ENCODE data around the gene DNAH3.

DNAH3 gene

DNA sequence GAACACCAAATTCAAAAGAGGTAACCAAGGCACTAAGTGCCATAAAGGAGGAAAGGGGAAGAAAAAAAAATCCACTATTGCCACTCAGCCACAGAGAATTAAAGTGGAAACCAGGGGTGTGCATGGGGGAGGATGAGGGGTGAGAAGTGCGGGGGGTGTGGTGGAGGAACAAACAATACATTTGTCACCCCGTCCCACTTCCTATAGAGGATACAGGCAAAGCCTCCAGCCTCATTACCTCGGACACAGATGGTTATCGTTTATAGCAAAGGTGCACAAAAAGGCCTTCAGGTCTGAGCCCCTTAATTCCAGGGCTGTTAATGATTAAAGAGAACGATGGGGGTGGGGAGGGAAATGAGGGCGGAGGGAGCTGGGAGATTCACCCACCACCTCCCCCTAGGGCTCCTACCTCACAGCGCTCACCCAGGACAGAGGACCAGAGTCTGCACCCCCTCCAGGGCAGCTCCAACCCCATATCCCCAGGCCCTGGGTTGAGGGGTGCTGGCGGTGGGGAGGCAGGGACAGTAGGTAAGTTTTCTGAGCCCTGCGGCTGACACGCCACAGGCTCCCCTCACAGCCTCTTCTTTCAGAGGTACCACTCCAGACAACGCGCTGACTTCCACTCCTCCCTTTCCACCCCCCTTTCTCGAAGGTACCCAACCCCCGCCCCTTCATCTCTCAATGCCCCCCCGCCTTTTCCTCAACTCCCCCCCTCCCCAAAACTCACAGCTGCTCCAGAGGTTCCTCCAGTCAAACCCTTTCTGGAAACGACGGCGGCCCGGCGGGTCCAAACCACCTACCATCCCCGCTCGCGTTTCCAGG, 251.0 kb downstream of the DNAH3 start:
- ChIA-PET POLR2A (ENCODE audit: low non-redundant PET) (interaction anchor here (0.7 to 1.3 kb wide), 2 partner anchors 48 to 63 kb away, joined by 3 read pairs; no protein-coding TSS in a partner anchor), CTCF (interaction anchor here (0.6 to 1.3 kb wide), 4 partner anchors 50 to 289 kb away, joined by 4 to 6 read pairs (median 6); partner anchors contain the start of genes ERI2 and REXO5)
- TF ChIP-seq, protein P1, sequence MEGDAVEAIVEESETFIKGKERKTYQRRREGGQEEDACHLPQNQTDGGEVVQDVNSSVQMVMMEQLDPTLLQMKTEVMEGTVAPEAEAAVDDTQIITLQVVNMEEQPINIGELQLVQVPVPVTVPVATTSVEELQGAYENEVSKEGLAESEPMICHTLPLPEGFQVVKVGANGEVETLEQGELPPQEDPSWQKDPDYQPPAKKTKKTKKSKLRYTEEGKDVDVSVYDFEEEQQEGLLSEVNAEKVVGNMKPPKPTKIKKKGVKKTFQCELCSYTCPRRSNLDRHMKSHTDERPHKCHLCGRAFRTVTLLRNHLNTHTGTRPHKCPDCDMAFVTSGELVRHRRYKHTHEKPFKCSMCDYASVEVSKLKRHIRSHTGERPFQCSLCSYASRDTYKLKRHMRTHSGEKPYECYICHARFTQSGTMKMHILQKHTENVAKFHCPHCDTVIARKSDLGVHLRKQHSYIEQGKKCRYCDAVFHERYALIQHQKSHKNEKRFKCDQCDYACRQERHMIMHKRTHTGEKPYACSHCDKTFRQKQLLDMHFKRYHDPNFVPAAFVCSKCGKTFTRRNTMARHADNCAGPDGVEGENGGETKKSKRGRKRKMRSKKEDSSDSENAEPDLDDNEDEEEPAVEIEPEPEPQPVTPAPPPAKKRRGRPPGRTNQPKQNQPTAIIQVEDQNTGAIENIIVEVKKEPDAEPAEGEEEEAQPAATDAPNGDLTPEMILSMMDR (conservative IDR thresholded peaks at IDR 0.05; ENCODE audit: low read depth), result no peak
- H3K27ac ChIP-seq, result peak overlapping the region; percentile 89
- no peak for DNase-seq (ENCODE audit: low spot score)

DNA sequence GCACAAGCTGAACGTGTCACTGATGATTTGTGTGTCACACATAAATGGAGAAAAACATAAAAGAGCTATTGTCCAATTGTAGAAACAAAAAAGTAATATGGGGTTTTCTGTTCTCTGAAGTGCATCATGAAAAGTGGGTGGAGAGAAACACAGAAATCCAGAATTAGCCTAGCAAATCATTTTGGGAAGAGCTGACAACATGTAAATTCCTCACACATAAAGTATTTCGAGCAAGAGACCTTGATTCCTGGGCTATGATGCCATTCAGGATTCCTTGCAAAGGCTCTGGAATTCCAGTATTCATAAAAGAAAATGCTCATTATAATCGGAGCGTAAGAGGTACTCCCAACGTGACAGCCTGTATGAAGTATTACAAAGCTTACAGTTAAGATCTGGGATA, 251.6 kb downstream of the DNAH3 start:
- TF ChIP-seq, protein P1 (conservative IDR thresholded peaks at IDR 0.05; ENCODE audit: low read depth), result no peak
- no peak overlapping the region for H3K27ac ChIP-seq
- no peak for DNase-seq (ENCODE audit: low spot score)
- ChIA-PET POLR2A (ENCODE audit: low non-redundant PET) (no interaction called here), CTCF (interaction anchor here (0.8 to 0.9 kb wide), 2 partner anchors 50 to 290 kb away, joined by 5 to 6 read pairs; no protein-coding TSS in a partner anchor)

DNA sequence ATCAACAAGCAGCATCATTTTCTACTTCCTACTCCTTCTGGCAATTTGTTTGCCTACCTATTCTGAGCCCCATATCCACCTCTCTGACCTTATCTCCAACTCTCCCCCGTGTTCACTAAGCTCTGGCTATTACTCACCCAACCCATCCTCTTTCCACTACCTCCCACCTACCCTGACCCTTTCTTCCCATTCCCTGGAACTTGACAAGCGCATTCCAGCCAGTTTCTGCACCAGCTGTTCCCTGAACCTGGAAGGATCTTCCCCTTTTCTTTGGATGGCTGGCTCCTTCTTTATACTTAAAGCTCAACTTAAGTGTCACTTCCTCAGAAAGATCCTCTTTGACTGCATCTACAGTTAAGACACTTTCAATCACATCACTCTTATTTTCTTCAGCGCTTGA, 252.7 kb downstream of the DNAH3 start:
- CTCF ChIA-PET, result no interaction called here
- TF ChIP-seq, protein P1 (conservative IDR thresholded peaks at IDR 0.05; ENCODE audit: low read depth), result no peak
- H3K27ac ChIP-seq, result no peak overlapping the region
- no peak for DNase-seq (ENCODE audit: low spot score)
- POLR2A ChIA-PET (ENCODE audit: low non-redundant PET), result no interaction called here

DNA sequence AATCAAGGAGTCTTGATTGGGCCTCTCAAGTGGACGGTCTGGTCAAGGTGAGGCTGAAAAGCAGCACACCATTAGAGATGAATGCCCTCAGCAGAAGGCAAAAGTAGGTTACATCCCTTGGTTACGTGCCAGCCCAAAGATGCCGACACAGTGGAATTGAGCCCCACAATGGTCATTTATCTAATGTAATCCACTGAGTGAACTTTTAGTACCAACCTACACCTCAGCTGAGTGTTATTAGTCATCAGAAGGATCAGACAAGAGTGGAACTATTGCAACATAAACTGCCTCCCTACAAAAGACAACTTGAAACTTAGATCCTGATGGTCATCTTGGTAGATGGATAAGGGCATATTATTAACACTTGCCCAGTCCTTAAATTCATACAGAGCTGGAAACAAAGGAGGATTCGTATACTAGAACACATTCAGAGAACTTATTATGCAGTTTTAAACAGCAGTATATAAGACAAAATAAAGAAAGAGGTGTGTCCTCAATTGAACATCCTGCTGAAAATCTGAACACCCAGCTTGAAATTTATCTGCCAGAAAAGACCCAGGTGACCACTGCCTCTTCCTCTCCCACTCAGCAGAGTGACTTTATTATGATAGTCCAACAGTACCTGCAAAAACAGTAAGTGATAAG, 253.3 kb downstream of the DNAH3 start:
- peak; percentile 62 for DNase-seq (ENCODE audit: low spot score)
- TF ChIP-seq, protein P1 (conservative IDR thresholded peaks at IDR 0.05; ENCODE audit: low read depth), result no peak
- CTCF ChIA-PET, result no interaction called here
- peak overlapping the region; percentile 50; the same call in 1 of the 2 replicates for H3K27ac ChIP-seq
- POLR2A ChIA-PET (ENCODE audit: low non-redundant PET), result no interaction called here

DNA sequence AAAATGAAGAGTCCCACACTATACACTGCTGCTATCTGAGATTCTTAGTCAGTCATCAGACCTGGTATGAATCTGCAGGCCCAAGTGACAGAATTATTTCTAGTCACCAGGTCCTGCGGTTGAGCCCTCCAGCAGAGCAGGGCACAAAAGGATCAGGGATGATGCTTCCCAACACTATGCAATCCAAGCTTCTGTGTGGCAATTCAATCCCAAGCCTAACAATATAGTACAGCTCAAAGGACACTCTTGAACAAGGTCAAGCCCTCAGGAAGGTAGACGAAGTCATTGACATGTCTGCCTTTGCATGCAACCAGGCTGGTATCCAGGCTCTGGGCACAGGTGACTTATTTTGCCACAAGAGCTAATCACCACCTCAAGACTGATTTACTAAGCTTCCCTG, 256.3 kb downstream of the DNAH3 start:
- no peak overlapping the region for H3K27ac ChIP-seq
- TF ChIP-seq, protein P1 (conservative IDR thresholded peaks at IDR 0.05; ENCODE audit: low read depth), result no peak
- POLR2A ChIA-PET (ENCODE audit: low non-redundant PET), result no interaction called here
- CTCF ChIA-PET, result interaction anchor here (0.6 kb wide), 1 partner anchor 1338 kb away, joined by 3 read pairs; no protein-coding TSS in a partner anchor
- no peak for DNase-seq (ENCODE audit: low spot score)

DNA sequence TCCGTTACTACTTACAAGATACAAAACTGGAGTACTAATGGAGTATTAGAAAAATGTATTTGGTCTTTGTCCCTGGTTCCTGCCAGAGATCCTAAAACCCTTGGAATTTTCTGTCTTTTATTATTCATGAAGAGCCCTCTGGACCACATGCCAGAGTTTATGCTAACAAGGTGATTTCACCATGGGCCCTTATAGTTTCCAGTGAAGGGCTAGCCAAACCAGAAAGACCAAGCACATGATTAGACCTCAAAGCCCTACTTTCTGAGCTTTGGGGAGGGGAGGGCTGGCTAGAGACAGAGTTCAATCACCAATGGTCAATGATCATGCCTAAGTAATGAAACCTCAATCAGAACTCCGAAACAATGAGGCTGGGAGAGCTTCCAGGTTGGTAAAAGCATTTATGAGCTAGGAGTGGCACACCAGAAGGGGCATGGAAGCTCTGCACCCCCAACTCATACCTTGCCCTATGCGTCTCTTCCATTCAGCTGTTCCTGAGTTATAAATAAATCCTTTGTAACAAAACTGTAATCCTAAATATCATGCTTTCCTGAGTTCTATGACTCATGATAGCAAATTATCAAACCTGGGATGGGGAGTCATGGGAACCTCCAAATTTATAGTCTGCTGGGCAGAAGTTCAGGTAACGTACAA, 260.9 kb downstream of the DNAH3 start:
- TF ChIP-seq, protein P1 (conservative IDR thresholded peaks at IDR 0.05; ENCODE audit: low read depth), result no peak
- DNase-seq (ENCODE audit: low spot score), result no peak
- ChIA-PET POLR2A (ENCODE audit: low non-redundant PET) (interaction anchor here (0.6 kb wide), 1 partner anchor 81 kb away, joined by 7 read pairs; no protein-coding TSS in a partner anchor), CTCF (interaction anchor here (0.6 kb wide), 1 partner anchor 327 kb away, joined by 5 read pairs; no protein-coding TSS in a partner anchor)
- peak overlapping the region; percentile 23; the same call in 1 of the 2 replicates for H3K27ac ChIP-seq
